ENCODE results near the gene COL26A1.

Gene COL26A1

GRCh38 chr7:101382937-101383336 lies 20.3 kb downstream of the COL26A1 start:
- no peak overlapping the region for H3K4me3 ChIP-seq (ENCODE audit: low read depth in 1 of 5, low read length in 5 of 5)
- no peak overlapping the region for H3K27ac ChIP-seq (ENCODE audit: low read depth, low read length)
- H3K4me1 ChIP-seq (ENCODE audit: control insufficient read depth in 5 of 5, insufficient read depth in 5 of 5, low read length in 5 of 5) = peaks cover 0 to 11% (median 8%) of the 10 kb centered on the region in 5 donors
- peaks cover 6 to 17% (median 9%) of the 10 kb centered on the region in 5 donors for H3K27me3 ChIP-seq (ENCODE audit: control insufficient read depth in 5 of 5, insufficient read depth in 4 of 5, low read length in 5 of 5)
- no peaks in the 10 kb centered on the region for H3K36me3 ChIP-seq (ENCODE audit: control insufficient read depth in 5 of 5, insufficient read depth in 5 of 5, low read length in 5 of 5)
- no peak overlapping the region for H3K9ac ChIP-seq (ENCODE audit: low read length in 5 of 5)
- H3K9me3 ChIP-seq (ENCODE audit: control insufficient read depth in 5 of 5, low read length in 5 of 5) = peaks cover 0 to 7% (median 3%) of the 10 kb centered on the region in 5 donors

- H3K9ac ChIP-seq (ENCODE audit: low read length in 5 of 5) = no peak overlapping the region
- no peaks in the 10 kb centered on the region for H3K36me3 ChIP-seq (ENCODE audit: control insufficient read depth in 5 of 5, insufficient read depth in 5 of 5, low read length in 5 of 5)
- peaks cover 0 to 5% (median 0%) of the 10 kb centered on the region in 5 donors for H3K9me3 ChIP-seq (ENCODE audit: control insufficient read depth in 5 of 5, low read length in 5 of 5)
- no peak overlapping the region for H3K27ac ChIP-seq (ENCODE audit: low read depth, low read length)
- H3K27me3 ChIP-seq (ENCODE audit: control insufficient read depth in 5 of 5, insufficient read depth in 4 of 5, low read length in 5 of 5) = peaks cover 6 to 17% (median 17%) of the 10 kb centered on the region in 5 donors
- peaks cover 0 to 6% (median 3%) of the 10 kb centered on the region in 5 donors for H3K4me1 ChIP-seq (ENCODE audit: control insufficient read depth in 5 of 5, insufficient read depth in 5 of 5, low read length in 5 of 5)
- H3K4me3 ChIP-seq (ENCODE audit: low read depth in 1 of 5, low read length in 5 of 5) = no peak overlapping the region
Measured at GRCh38 chr7:101386177-101386557, 23.5 kb downstream of the COL26A1 start.

GRCh38 chr7:101386558-101387231 lies 24.0 kb downstream of the COL26A1 start:
- H3K9me3 ChIP-seq (ENCODE audit: control insufficient read depth in 5 of 5, low read length in 5 of 5) = no peaks in the 10 kb centered on the region
- no peak overlapping the region for H3K4me3 ChIP-seq (ENCODE audit: low read depth in 1 of 5, low read length in 5 of 5)
- H3K27ac ChIP-seq (ENCODE audit: low read depth, low read length) = no peak overlapping the region
- H3K4me1 ChIP-seq (ENCODE audit: control insufficient read depth in 5 of 5, insufficient read depth in 5 of 5, low read length in 5 of 5) = peaks cover 0 to 6% (median 3%) of the 10 kb centered on the region in 5 donors
- H3K9ac ChIP-seq (ENCODE audit: low read length in 5 of 5) = no peak overlapping the region
- H3K27me3 ChIP-seq (ENCODE audit: control insufficient read depth in 5 of 5, insufficient read depth in 4 of 5, low read length in 5 of 5) = peaks cover 6 to 18% (median 17%) of the 10 kb centered on the region in 5 donors
- no peaks in the 10 kb centered on the region for H3K36me3 ChIP-seq (ENCODE audit: control insufficient read depth in 5 of 5, insufficient read depth in 5 of 5, low read length in 5 of 5)

GRCh38 chr7:101390901-101391301 lies 28.2 kb downstream of the COL26A1 start:
- Histone ChIP-seq H3K4me1 (ENCODE audit: control insufficient read depth in 5 of 5, insufficient read depth in 5 of 5, low read length in 5 of 5) (peaks cover 0 to 6% (median 3%) of the 10 kb centered on the region in 5 donors), H3K27ac (ENCODE audit: low read depth, low read length) (no peak overlapping the region), H3K9ac (ENCODE audit: low read length in 5 of 5) (peak overlapping the region in 1 of 5 donors; percentile 13), H3K36me3 (ENCODE audit: control insufficient read depth in 5 of 5, insufficient read depth in 5 of 5, low read length in 5 of 5) (no peaks in the 10 kb centered on the region), H3K9me3 (ENCODE audit: control insufficient read depth in 5 of 5, low read length in 5 of 5) (no peaks in the 10 kb centered on the region), H3K27me3 (ENCODE audit: control insufficient read depth in 5 of 5, insufficient read depth in 4 of 5, low read length in 5 of 5) (peaks cover 9 to 32% (median 18%) of the 10 kb centered on the region in 5 donors), H3K4me3 (ENCODE audit: low read depth in 1 of 5, low read length in 5 of 5) (no peak overlapping the region)

- Histone ChIP-seq H3K4me1 (ENCODE audit: control insufficient read depth in 5 of 5, insufficient read depth in 5 of 5, low read length in 5 of 5) (peaks cover 0 to 4% (median 1%) of the 10 kb centered on the region in 5 donors), H3K36me3 (ENCODE audit: control insufficient read depth in 5 of 5, insufficient read depth in 5 of 5, low read length in 5 of 5) (no peaks in the 10 kb centered on the region), H3K9me3 (ENCODE audit: control insufficient read depth in 5 of 5, low read length in 5 of 5) (no peaks in the 10 kb centered on the region), H3K27me3 (ENCODE audit: control insufficient read depth in 5 of 5, insufficient read depth in 4 of 5, low read length in 5 of 5) (peaks cover 4 to 34% (median 16%) of the 10 kb centered on the region in 5 donors), H3K27ac (ENCODE audit: low read depth, low read length) (no peak overlapping the region), H3K9ac (ENCODE audit: low read length in 5 of 5) (no peak overlapping the region), H3K4me3 (ENCODE audit: low read depth in 1 of 5, low read length in 5 of 5) (no peak overlapping the region)
Measured at GRCh38 chr7:101391991-101392390, 29.3 kb downstream of the COL26A1 start.

- peaks cover 0 to 5% (median 2%) of the 10 kb centered on the region in 5 donors for H3K9me3 ChIP-seq (ENCODE audit: control insufficient read depth in 5 of 5, low read length in 5 of 5)
- H3K4me3 ChIP-seq (ENCODE audit: low read depth in 1 of 5, low read length in 5 of 5) = no peak overlapping the region
- H3K9ac ChIP-seq (ENCODE audit: low read length in 5 of 5) = no peak overlapping the region
- H3K27ac ChIP-seq (ENCODE audit: low read depth, low read length) = no peak overlapping the region
- H3K4me1 ChIP-seq (ENCODE audit: control insufficient read depth in 5 of 5, insufficient read depth in 5 of 5, low read length in 5 of 5) = peaks cover 0 to 4% (median 0%) of the 10 kb centered on the region in 5 donors
- no peaks in the 10 kb centered on the region for H3K36me3 ChIP-seq (ENCODE audit: control insufficient read depth in 5 of 5, insufficient read depth in 5 of 5, low read length in 5 of 5)
- peaks cover 13 to 44% (median 26%) of the 10 kb centered on the region in 5 donors for H3K27me3 ChIP-seq (ENCODE audit: control insufficient read depth in 5 of 5, insufficient read depth in 4 of 5, low read length in 5 of 5)
Measured at GRCh38 chr7:101393865-101394264, 31.2 kb downstream of the COL26A1 start.

GRCh38 chr7:101395376-101395775 lies 32.7 kb downstream of the COL26A1 start:
- H3K36me3 ChIP-seq (ENCODE audit: control insufficient read depth in 5 of 5, insufficient read depth in 5 of 5, low read length in 5 of 5) = no peaks in the 10 kb centered on the region
- H3K27me3 ChIP-seq (ENCODE audit: control insufficient read depth in 5 of 5, insufficient read depth in 4 of 5, low read length in 5 of 5) = peaks cover 13 to 42% (median 28%) of the 10 kb centered on the region in 5 donors
- no peak overlapping the region for H3K4me3 ChIP-seq (ENCODE audit: low read depth in 1 of 5, low read length in 5 of 5)
- H3K27ac ChIP-seq (ENCODE audit: low read depth, low read length) = no peak overlapping the region
- peaks cover 0 to 5% (median 2%) of the 10 kb centered on the region in 5 donors for H3K9me3 ChIP-seq (ENCODE audit: control insufficient read depth in 5 of 5, low read length in 5 of 5)
- H3K9ac ChIP-seq (ENCODE audit: low read length in 5 of 5) = no peak overlapping the region
- peaks cover 0 to 4% (median 0%) of the 10 kb centered on the region in 5 donors for H3K4me1 ChIP-seq (ENCODE audit: control insufficient read depth in 5 of 5, insufficient read depth in 5 of 5, low read length in 5 of 5)

- no peak overlapping the region for H3K9ac ChIP-seq (ENCODE audit: low read length in 5 of 5)
- no peak overlapping the region for H3K27ac ChIP-seq (ENCODE audit: low read depth, low read length)
- peaks cover 0 to 5% (median 2%) of the 10 kb centered on the region in 5 donors for H3K9me3 ChIP-seq (ENCODE audit: control insufficient read depth in 5 of 5, low read length in 5 of 5)
- H3K4me1 ChIP-seq (ENCODE audit: control insufficient read depth in 5 of 5, insufficient read depth in 5 of 5, low read length in 5 of 5) = peaks cover 0 to 2% (median 0%) of the 10 kb centered on the region in 5 donors
- no peaks in the 10 kb centered on the region for H3K36me3 ChIP-seq (ENCODE audit: control insufficient read depth in 5 of 5, insufficient read depth in 5 of 5, low read length in 5 of 5)
- H3K4me3 ChIP-seq (ENCODE audit: low read depth in 1 of 5, low read length in 5 of 5) = no peak overlapping the region
- peaks cover 21 to 41% (median 23%) of the 10 kb centered on the region in 5 donors for H3K27me3 ChIP-seq (ENCODE audit: control insufficient read depth in 5 of 5, insufficient read depth in 4 of 5, low read length in 5 of 5)
Measured at GRCh38 chr7:101397243-101397642, 34.6 kb downstream of the COL26A1 start.

- H3K4me3 ChIP-seq (ENCODE audit: low read depth in 1 of 5, low read length in 5 of 5) = no peak overlapping the region
- H3K9ac ChIP-seq (ENCODE audit: low read length in 5 of 5) = no peak overlapping the region
- H3K36me3 ChIP-seq (ENCODE audit: control insufficient read depth in 5 of 5, insufficient read depth in 5 of 5, low read length in 5 of 5) = no peaks in the 10 kb centered on the region
- H3K27me3 ChIP-seq (ENCODE audit: control insufficient read depth in 5 of 5, insufficient read depth in 4 of 5, low read length in 5 of 5) = peaks cover 21 to 42% (median 23%) of the 10 kb centered on the region in 5 donors
- no peak overlapping the region for H3K27ac ChIP-seq (ENCODE audit: low read depth, low read length)
- peaks cover 0 to 3% (median 0%) of the 10 kb centered on the region in 5 donors for H3K4me1 ChIP-seq (ENCODE audit: control insufficient read depth in 5 of 5, insufficient read depth in 5 of 5, low read length in 5 of 5)
- peaks cover 0 to 5% (median 2%) of the 10 kb centered on the region in 5 donors for H3K9me3 ChIP-seq (ENCODE audit: control insufficient read depth in 5 of 5, low read length in 5 of 5)
Measured at GRCh38 chr7:101397770-101398324, 35.2 kb downstream of the COL26A1 start.

All from subcutaneous abdominal adipose tissue (tissue), 5 donors.